NCI-H446 treated with DMSO at 0.1 percent for 48 hours (cell line): ENCODE data around the gene TRPV2.
"Not testable (repeated sequence)": the region's sequence is repeated elsewhere in the genome, so short reads cannot be mapped to it uniquely, and the experiment has no call there.

Experiments
- DNase-seq: peaks from one replicate; lab custom pipeline; 2025; lab: John Stamatoyannopoulos, UW

Gene TRPV2

GRCh38 chr17:16435925-16436886 is 20.8 kb downstream of the TRPV2 start:
- no peak for DNase-seq

GRCh38 chr17:16437083-16437482 is 21.7 kb downstream of the TRPV2 start:
- no peak for DNase-seq

GRCh38 chr17:16438173-16438556 is 22.8 kb downstream of the TRPV2 start:
- no peak for DNase-seq

- peak; percentile 97 for DNase-seq
Measured at GRCh38 chr17:16438557-16439302, 23.4 kb downstream of the TRPV2 start.

- DNase-seq = no peak
Measured at GRCh38 chr17:16439303-16439791, 24.0 kb downstream of the TRPV2 start.

- DNase-seq = no peak
Measured at GRCh38 chr17:16439811-16440351, 24.5 kb downstream of the TRPV2 start.

- DNase-seq = not testable (repeated sequence)
Measured at GRCh38 chr17:16440354-16440753, 25.0 kb downstream of the TRPV2 start.

GRCh38 chr17:16440901-16441629 is 25.7 kb downstream of the TRPV2 start:
- DNase-seq = no peak

- DNase-seq = no peak
Measured at GRCh38 chr17:16442141-16442540, 26.8 kb downstream of the TRPV2 start.

- DNase-seq = no peak
Measured at GRCh38 chr17:16442594-16443510, 27.5 kb downstream of the TRPV2 start.

- no peak for DNase-seq
Measured at GRCh38 chr17:16443511-16444257, 28.3 kb downstream of the TRPV2 start.

GRCh38 chr17:16444258-16444886 is 29.0 kb downstream of the TRPV2 start:
- DNase-seq = peak; percentile 63

- DNase-seq = no peak
Measured at GRCh38 chr17:16446338-16446983, 31.1 kb downstream of the TRPV2 start.

- no peak for DNase-seq
Measured at GRCh38 chr17:16447676-16448075, 32.3 kb downstream of the TRPV2 start.

- DNase-seq = no peak
Measured at GRCh38 chr17:16448490-16448889, 33.1 kb downstream of the TRPV2 start.

GRCh38 chr17:16449121-16449570 is 33.8 kb downstream of the TRPV2 start:
- DNase-seq = no peak

- DNase-seq = no peak
Measured at GRCh38 chr17:16450028-16450427, 34.7 kb downstream of the TRPV2 start.

GRCh38 chr17:16452268-16452667 is 36.9 kb downstream of the TRPV2 start:
- DNase-seq = not testable (repeated sequence)

GRCh38 chr17:16453493-16453851 is 38.1 kb downstream of the TRPV2 start:
- DNase-seq = no peak
